Bone marrow (tissue), 2 donors: ENCODE results near the gene ARL4C.
A peak's percentile ranks its signal among the peaks of the same experiment; 100 is the strongest.

ENCODE experiments used
- DNase-seq, 2 donors: peaks; one replicate each; lab custom pipeline; 2025; lab: John Stamatoyannopoulos, UW

Gene ARL4C

GRCh38 chr2:234500394-234501006 is 3.6 kb upstream of the ARL4C start:
- DNase-seq = no peak

DNA sequence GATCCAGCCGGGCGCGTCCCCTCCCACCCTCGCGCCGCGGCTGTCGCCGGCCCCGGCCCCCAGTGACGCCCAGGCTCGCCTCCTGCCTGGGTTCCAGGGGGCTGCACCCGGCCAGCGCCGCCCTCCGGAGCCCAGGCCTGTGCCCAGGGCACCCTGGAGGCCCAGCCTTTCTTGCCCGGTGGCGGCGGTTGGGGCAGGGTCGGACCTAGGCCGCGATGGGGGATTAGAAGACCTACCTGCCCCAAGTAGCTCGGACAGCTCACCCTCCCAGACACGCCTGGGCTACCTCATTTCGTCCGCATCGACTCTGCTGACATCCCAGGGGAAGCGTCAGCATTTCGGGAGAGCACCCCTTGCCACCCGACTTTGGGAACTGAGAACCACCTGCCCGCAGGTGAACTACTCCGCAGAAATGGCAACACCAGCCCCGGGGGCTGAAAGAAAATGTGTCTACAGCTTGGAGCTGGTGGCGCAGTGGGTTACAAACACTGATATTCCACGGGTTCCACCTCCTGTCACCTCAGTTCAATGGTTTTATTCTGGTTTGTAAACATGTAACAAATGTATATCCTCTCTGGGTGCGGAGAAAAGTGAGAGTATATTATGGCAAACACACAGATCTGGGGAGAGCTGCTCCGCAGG is 834 bp upstream of the ARL4C start:
- DNase-seq = no peak

- DNase-seq = peak in 1 of 2 donors; percentile 13
Observed at GRCh38 chr2:234496055-234496834, 636 bp downstream of the ARL4C start.

GRCh38 chr2:234495251-234496054 is 1.4 kb downstream of the ARL4C start:
- no peak for DNase-seq

DNA sequence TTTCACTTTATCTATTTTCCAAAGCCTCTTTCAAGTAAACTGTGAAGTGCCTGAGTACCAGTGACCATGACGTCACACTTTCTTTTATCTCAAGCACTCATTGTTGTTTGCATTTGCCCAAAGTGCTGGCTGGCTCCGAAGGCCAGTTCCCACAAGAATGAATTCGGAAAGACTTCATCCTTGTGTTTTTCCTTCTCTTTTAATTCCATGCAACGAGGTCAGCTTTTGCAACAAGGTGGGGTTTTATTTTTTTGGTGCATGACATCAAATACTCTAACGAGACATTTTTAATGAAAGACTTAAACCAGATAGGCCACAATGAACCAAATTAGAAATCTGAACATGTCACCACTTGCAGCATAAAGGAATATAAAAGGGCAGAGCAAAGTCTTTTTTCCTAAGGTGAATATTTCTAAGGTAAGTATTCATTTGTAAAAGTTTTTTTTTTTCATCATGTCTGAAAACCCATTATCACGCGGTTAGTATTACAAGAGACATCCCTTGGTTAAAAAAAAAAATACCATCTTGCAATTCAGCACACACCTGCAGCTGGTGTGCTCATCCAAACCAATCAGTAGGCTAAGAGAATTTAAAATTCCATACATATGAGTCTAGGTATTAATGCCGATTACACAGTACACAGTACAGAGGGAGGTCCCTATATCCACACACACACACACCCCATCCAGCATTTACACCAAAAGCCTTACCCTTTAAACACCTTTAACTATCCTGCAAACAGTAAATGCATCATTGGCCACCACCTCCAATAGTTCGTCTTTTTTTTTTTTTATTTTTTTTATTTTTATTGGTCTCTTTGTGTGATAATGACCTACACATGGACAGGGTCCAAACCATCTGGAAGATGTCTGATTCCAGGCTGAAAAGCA is 2.3 kb downstream of the ARL4C start:
- no peak for DNase-seq

DNA sequence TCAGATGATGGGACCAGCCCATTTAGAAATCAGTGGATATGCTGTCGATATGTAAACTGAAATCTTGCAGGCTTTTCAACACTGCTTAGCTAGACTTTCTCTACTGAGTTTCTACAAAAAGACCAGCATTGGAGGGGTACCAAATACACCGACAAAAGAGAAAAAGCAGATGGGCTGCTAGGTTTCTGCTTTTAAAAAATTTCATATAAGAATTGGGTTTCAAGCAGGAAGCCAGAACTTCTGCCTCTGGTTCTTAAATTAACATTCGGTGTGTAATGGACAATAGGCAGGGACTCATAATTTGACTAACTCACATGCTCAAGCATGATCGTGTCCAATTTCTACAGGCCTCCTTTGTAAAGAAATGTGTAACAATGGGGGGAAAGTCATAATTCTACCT is 3.1 kb downstream of the ARL4C start:
- DNase-seq = no peak

GRCh38 chr2:234492717-234493485 is 4.0 kb downstream of the ARL4C start:
- DNase-seq = no peak

GRCh38 chr2:234491897-234492296 is 5.0 kb downstream of the ARL4C start:
- DNase-seq = no peak

GRCh38 chr2:234491281-234491680 is 5.6 kb downstream of the ARL4C start:
- no peak for DNase-seq

- DNase-seq = no peak
Observed at GRCh38 chr2:234490271-234491091, 6.4 kb downstream of the ARL4C start.

DNA sequence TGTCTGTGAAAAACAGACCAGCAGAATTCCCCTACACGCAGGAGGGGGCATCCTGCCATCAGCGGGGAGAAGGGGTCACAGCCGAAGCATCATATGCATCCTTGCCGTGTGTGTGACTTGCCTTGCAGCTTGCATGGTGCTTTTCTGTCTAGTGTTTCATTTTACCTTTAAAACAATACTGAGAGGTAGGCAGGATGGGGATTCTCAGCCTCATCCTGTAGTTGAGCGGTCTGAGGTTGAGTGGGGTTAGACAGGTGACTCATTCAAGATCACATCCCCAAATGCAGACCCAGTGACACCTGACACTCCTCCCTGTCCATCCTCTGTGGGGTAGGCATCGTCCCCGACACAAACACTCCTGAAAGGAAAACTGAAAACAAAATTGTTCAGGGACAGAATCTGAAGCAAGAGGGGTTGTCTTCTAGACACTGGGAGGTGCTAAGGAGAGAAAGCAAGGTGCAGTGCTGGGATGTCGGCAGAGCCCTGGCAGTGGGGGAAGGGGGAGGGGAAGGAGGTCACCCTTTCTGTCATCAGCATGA is 7.9 kb downstream of the ARL4C start:
- DNase-seq = no peak

- DNase-seq = no peak
Observed at GRCh38 chr2:234488486-234488885, 8.4 kb downstream of the ARL4C start.

- DNase-seq = no peak
Observed at GRCh38 chr2:234487356-234487755, 9.5 kb downstream of the ARL4C start.

DNA sequence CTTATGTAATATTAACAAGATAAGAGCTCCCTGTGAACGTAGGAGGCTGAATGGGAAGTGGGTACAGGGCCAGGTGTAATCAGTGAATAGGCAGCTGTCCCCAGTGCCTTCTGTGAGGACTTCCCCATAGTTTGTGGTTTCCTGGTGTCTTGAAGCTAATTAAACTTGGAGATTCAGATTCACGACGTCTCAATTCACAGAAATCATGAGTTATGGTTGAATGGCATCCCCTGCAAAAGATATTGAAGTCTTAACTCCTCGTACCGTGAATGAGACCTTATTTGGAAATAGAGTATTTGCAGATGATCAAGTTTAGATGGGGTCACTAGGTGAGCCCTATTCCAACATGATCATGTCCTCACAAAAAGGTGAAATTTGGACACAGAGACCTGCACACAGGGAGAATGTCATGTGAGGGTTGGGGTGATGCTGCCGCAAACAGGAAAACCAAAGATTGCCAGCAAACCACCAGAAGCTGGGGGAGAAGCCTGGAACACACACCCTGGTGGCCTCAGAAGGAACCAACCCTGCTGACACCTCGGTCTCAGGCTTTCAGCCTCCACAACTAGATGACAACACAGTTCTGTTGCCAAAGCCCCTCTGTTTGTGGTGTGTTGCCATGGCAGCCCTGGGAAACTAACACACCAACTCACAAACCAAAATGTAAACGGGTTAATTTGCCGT is 13.2 kb downstream of the ARL4C start:
- DNase-seq = peak; percentile 1 to 24

DNA sequence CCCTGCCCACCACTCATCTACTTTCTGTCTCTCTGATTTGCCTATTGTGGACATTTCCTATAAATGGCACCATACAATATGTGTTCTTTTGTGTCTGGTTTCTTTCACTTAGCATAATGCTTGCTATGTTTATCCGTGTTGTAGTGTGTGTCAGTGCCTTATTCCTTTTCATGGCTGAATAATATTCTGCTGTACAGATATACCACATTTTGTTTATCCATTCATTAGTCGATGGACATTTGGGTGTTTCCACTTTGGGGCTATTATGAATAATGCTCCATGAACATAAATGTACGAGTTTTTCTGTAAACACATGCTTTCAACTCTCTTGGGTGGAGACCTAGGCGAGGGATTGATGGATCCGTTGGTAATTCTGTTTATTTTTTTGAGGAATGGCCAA is 15.6 kb downstream of the ARL4C start:
- no peak for DNase-seq

DNA sequence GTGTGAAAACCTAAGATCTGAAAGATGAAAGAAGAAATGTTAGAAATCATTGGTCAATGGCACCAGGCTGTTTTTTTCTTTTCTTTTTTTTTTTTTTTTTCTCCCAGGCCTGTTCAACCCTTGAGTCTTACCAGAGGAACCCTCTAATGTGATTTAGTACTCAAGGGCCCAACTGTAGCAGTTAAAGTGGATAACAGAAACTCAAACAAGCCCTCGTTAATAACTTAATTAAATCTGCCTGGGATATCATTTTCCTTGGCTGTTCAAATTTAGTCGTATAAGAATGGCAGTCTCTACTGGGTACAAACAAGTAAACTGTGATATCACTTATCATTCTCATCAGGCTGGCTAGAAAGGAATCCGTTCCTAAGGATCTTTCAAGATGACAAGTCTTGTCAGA is 16.5 kb downstream of the ARL4C start:
- no peak for DNase-seq

DNA sequence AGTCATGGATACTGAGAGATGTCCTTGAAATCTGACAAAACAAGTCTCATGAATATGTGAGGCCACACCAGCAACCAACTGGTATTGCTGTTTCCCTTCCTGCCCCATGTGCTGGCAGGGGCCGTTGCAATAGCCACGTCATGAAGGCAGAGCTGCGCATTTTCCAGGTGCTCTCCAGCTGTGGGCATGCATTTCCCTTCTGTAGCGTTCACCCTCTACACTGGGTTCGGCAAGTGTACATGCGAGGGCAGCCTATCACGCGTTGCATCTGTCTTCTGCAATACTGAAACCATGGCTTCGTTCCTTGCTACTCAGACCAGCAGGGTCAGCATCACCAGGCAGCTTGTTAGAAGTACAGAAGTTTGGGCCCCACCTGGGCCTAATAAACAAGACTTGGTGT is 17.4 kb downstream of the ARL4C start:
- DNase-seq = no peak

GRCh38 chr2:234478121-234478858 is 18.6 kb downstream of the ARL4C start:
- DNase-seq = no peak
